ENCODE results near the gene FAM83F. TPM values are rescaled to one million over a fixed set of nuclear protein-coding genes. Genes with fewer than 3 reads are reported as not detected.

FAM83F gene
- total RNA-seq, 1 experiment from 2014 or later, result 8.1 TPM

DNA sequence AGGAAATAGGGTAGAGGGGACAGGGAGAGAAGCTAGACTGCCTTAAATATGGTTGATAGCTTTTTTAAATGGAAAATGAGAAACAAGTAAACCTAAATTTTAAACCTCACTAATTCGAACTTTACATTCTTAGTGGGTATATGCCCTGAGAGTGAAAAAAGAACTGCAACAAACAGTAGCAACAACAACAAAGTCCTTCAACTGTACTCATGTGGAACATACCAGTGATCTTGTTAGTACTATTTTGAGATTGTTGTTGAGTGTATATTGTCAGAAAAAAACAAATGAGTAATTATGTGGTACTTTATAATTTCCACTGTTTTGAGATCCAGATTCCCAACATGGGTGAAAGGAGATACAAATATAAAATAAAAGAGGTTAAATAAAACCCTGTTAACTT lies 94.1 kb downstream of the FAM83F start:
- H3K9me3 ChIP-seq (ENCODE audit: insufficient read depth, low read depth), result no peaks in the 10 kb centered on the region
- ChIA-PET CTCF (no interaction called here), POLR2A (ENCODE audit: unreplicated experiment) (no interaction called here)
- H3F3A ChIP-seq (ENCODE audit: insufficient read depth, low read depth), result no peaks in the 10 kb centered on the region
- no peak overlapping the region for H3K27ac ChIP-seq
- no peak overlapping the region for H3K4me3 ChIP-seq
- no peak for DNase-seq
- H4K20me1 ChIP-seq (ENCODE audit: insufficient read depth), result peaks cover 22% of the 10 kb centered on the region; the same call in 1 of the 2 replicates
- no TSS peak for BruUV-seq (replicated peaks)
- intact Hi-C loops (cut with micrococcal nuclease; ENCODE audit: unreplicated experiment), result no loop called here
- no peaks in the 10 kb centered on the region for H3K27me3 ChIP-seq (ENCODE audit: insufficient read depth, low read depth)
- H3K36me3 ChIP-seq (ENCODE audit: low read depth), result no peaks in the 10 kb centered on the region
- H3K4me1 ChIP-seq (replicated peaks; ENCODE audit: insufficient read depth), result no peaks in the 10 kb centered on the region
- H3K9me2 ChIP-seq (ENCODE audit: insufficient read depth), result 0 out of 2 replicates have a peak, but pooled peaks cover 4% of the 10 kb centered on the region
- H3K4me2 ChIP-seq, result no peak overlapping the region
- no peak for TF ChIP-seq EZH2 (IDR thresholded peaks at IDR 0.05; ENCODE audit: low read depth)
- TF ChIP-seq, protein P1, sequence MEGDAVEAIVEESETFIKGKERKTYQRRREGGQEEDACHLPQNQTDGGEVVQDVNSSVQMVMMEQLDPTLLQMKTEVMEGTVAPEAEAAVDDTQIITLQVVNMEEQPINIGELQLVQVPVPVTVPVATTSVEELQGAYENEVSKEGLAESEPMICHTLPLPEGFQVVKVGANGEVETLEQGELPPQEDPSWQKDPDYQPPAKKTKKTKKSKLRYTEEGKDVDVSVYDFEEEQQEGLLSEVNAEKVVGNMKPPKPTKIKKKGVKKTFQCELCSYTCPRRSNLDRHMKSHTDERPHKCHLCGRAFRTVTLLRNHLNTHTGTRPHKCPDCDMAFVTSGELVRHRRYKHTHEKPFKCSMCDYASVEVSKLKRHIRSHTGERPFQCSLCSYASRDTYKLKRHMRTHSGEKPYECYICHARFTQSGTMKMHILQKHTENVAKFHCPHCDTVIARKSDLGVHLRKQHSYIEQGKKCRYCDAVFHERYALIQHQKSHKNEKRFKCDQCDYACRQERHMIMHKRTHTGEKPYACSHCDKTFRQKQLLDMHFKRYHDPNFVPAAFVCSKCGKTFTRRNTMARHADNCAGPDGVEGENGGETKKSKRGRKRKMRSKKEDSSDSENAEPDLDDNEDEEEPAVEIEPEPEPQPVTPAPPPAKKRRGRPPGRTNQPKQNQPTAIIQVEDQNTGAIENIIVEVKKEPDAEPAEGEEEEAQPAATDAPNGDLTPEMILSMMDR (conservative IDR thresholded peaks at IDR 0.05), result no peak
- no peak overlapping the region for H2AFZ ChIP-seq
- H3K79me2 ChIP-seq (ENCODE audit: low read depth), result peaks cover 20% of the 10 kb centered on the region

Other genes starting within 250 kb of the FAM83F start
- not detected in 2 replicates for gene ENTHD1, start 101.2 kb upstream of the FAM83F start, total RNA-seq (2021)
- gene GRAP2, start 93.9 kb upstream of the FAM83F start, total RNA-seq (2021), result not detected in 2 replicates
- not detected in 2 replicates for gene TMA7B, start 34.6 kb upstream of the FAM83F start, total RNA-seq (2021)
- 57.8 and 62.7 TPM in 2 replicates for gene TNRC6B, start 183.0 kb downstream of the FAM83F start, total RNA-seq (2021)